ENCODE results near the gene PHYHIPL. TPM values are rescaled to one million over a fixed set of nuclear protein-coding genes. Genes with fewer than 3 reads are reported as not detected.

PHYHIPL gene
- total RNA-seq: 1.2 TPM

DNA sequence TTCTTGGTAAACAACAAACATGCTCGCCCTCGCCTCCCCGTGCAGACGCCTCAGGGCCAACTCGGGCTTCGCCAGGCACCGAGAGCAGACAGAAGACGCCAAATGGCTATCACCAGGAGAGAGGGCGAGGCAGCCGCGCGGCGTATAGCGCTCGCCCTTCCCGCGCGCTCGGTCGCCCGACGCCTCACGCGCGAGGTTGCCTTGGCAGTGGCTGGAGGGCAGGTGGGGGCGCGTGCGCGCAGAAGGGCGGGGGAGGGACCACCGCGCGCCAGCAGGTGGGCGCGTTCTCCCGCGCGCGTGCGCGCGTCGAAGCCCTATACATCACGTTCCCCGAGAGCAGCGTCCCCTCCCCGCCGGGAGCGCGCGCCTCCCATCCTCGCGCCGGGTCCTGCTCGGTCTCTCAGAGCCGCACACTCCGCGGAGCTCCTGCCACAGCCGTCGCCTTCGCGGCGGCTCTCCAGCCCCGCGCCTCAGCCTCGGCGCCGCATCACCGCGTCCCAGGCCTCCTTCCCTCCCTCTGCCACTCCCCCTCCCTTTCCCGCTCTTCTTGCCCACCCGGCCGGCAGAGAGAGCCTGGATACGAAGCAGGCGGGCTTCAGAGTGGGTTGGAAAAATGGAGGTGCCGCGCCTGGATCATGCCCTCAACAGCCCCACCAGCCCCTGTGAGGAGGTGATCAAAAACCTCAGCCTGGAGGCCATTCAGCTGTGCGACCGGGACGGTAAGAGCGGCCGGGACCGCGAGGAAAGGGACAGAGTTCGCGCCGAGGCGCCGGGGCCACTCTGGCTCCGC, at the start of gene PHYHIPL:
Gene PHYHIPL, plus strand, starts transcription at position 403 of the 790 bp plus-strand sequence. Its CDS starts 211 bp downstream, at position 614.
- no peak for DNase-seq

DNA sequence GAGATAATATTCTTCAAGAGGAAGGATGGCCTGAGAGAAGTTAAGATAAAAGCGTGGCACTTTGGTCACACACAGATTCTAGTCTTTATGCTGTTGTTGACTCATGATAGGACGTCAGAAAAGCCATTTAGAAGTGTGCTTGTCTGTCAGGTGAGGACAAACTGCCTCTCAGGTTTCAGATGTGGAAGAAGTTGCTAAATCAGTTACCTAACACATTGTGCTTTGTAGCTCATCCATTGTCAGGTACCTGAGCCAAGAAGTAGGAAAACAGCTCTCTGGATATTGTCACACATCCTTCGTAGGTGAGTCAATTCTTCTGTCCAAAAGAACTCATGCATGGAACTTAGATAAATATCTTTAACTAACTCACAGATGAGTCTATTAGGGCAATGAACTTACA, 49.5 kb upstream of the PHYHIPL start:
- no peak for DNase-seq

DNA sequence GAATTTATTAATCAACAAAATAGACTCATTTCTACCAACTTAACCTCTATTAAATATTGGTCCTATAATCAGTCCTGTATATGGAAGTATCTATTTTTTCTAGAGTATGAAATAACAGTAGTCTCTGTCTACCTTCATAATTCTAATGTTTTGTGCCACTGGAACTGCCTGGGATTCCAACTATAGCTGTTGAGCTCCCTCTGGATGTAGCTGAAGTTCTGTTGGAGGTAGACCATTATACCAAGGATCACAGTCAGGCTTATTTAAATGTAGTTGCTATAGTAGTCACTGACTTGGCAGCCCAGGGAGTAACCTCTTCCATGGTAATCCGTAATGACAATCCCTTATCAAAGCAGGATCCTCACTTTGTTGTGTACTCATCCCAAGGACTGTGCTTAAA, 48.5 kb upstream of the PHYHIPL start:
- no peak for DNase-seq

DNA sequence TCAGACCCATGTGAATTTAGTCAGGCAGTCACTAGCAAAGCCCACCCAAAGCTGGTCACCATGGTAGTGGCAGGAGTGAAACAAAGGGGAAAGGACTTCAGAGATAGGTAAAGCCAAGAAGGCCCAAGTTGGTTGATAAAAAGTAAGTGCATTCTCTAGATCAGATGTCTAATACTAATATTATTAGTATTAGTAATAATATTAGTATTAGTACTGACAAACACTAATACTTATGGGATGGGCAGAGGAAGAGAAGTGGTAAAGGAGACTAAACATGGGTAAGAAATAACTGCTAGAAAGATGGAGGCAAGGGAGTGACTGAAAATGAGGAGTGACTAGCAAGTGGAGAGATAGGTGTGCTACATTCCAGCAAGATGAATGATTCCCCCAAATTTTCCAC, 46.6 kb upstream of the PHYHIPL start:
- no peak for DNase-seq

DNA sequence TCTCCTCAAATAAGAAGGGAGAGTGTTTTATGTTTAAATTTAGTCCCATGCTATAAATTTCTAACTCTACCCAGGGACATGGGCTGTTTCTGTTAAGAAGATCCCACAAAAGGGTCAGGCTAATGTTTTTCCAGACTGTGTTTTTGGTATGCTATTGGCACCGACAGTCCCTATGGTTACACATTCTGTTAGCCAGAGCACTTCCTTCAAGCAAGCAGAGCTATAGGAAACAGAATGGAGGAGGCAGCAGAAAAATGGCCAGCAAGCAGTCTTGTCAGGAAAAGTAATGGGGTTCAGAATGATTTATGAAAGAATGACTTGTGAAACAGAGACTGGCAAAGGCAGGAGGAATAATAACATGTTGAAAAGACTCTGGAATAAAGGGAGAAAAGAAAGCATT, 44.8 kb upstream of the PHYHIPL start:
- no peak for DNase-seq

DNA sequence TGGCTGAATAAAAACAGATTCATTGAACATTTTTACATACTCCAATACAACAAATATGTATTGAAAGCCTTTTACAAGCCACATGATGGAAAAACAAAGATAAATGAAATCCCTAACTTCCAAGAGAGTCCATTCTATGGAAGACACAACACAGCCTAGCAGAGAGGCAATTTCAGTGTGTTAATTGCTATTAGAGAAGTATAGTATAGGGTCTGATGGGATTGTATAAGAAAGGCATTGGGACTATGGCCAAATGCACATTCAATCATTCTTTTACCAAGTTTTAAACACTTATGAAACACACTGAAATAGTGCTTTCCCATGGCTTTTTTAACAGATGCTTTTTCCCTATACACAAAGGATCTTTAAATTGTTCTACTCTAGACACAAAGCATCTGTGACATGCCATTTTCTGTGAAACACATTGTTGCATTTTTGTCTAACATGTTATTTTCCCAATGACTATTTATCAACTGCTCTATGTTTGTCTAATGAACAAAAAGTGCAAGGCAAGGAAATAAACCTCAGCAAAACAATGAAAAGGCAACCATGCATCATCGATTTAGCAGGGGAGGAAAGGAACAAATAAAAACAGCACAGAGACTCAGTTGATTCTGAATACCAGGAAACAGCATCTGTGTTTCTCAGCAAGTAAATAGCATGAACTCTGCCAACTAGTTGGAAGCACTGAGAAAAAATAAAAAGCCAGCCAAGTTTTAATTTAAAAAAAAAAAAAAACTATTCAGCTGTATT, 42.4 kb upstream of the PHYHIPL start:
- DNase-seq: no peak

DNA sequence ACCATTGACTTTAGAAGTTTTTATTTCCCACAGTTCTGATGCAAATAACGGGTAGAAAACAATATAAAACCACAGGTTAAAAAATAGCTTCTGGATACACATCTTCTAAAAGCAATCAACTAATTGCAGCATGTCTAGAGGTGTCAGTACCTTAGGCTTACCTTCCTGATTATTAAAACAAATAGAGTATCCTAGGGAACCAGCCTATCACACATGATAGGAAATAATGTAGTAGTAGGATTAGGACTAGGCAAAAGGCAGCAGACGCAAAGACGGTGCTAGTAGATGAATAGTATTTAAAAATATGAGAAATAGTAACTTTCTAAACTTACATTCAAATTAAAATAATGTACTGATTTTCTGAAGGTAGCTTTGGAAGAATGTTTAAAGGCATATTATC, 41.7 kb upstream of the PHYHIPL start:
- no peak for DNase-seq

DNA sequence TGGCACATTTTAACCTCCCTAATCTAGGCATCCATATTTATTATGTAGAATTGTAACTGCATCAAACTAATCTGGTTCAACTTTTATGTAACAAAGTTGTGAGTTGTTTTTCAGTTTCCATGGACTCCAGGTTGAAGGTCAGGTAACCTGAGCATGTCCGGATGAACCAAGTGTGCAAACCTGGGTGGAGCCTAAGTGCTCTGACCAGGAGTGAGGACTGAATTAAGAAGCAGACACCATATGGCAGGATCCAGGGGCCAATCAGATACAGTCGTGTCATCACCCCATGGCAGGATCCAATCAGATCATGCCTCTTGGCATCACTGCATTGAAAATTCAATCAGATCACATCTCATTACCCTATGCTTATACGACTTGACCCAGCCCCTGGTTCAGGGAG, 41.2 kb upstream of the PHYHIPL start:
- no peak for DNase-seq

DNA sequence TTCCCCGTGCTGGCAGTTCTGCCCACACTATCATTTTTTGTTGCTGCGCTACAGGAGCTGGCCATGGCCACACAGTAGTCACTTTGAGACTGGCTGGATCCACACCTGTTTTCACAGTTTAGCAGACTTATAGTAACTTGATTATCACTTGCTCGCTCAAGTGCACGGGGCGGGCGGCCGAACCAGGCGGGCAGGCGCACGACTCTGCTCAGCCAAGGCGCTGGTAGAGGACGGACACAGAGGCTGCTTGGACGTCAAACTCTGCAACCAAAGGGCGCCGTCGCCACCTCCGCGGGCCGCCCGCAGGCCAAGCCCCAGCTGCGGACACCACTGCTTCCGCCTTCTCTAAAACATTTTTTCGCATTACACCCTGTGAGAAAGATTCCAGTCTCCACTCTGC, 38.4 kb upstream of the PHYHIPL start:
- DNase-seq: no peak

DNA sequence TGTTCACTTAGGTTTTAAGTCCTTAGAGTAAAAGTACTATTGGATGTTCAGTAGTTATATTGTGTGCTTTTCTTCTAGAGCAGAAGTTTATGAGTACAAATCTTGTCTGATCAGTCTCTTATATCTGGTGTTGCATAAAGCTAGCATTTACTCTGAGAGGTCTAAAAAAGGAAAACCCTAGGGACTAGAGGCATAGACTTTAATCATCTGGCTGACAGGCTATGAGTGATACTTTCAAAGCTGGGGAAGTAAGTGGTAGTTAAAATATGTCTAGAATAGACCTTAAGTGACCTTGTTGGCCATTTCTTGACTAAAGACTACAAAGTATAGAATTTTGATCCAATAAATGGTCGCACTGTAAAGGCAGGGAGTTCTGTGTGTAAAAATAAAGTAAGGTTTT, 32.9 kb upstream of the PHYHIPL start:
- DNase-seq: no peak

DNA sequence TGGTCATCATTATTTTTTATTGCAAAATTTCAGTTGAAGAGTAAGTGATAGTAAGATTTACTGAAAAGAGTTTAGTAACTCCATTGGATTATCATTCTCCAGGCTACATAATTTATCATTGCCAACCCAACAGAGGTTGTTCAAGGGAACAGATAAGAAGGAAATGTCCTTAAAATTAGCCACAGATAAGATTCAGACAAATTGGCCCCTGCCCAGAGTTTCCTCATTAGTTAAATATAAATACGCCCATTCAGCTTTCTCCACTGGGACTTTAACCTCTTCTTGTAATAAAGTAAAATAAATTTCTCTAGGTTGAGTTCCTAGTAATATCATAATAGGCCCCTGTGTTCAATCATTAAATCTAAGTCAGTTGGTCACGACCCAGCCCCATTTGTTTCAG, 27.7 kb upstream of the PHYHIPL start:
- no peak for DNase-seq

DNA sequence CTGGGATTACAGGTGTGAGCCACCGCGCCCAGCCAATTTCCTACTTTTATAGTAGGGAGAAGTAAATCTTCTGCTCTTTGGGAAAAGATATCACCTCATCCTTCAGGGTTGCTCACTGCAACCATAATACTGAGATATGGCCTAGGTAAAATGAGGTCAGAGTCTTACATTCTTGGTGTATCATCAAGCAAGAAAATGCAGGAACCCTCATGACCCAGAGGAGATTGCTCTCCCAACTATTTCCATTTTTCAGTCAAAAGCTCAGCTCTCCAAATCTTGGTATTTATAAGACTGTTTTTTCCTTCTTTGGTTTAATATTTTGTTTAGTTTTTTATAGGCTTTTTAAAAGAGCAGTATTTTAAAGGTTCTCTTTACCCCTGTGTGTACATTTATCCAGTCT, 20.9 kb upstream of the PHYHIPL start:
- DNase-seq: no peak

DNA sequence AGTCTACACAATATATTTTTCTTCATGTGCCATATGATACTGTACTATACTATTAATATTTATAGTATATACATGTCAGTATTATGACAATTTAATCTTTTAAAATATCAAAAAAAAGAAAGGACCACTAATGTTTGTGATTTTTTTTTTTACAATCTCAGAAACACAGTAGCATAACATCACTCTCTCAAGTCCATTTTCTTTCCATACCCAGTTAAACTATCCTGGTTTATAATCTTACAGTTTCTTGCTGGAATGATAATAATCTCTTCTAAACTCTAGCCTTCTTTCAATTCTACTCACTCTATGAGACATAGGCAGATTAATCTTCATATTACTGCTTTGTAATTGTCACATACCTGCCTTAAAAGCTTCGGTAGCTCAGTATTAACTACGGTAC, 8.9 kb upstream of the PHYHIPL start:
- DNase-seq: no peak

DNA sequence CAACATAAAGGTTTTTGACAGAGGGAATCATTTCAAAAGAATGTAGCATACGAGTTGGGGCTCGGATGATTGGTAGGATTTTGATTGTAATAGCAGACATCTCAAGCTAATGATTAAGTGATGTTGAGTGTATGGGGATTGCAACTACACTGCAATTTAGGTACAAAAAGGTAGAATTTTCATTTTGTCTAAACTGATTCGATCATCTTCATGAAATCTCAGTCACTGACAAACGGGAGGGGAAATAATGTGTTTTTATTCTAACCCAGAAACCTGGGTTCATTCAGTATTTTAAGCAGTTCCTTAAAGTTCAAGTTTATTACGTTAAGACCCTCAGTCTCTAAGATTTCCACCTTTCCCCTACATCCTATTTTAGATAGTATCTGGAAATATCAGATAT, 3.9 kb upstream of the PHYHIPL start:
- no peak for DNase-seq

DNA sequence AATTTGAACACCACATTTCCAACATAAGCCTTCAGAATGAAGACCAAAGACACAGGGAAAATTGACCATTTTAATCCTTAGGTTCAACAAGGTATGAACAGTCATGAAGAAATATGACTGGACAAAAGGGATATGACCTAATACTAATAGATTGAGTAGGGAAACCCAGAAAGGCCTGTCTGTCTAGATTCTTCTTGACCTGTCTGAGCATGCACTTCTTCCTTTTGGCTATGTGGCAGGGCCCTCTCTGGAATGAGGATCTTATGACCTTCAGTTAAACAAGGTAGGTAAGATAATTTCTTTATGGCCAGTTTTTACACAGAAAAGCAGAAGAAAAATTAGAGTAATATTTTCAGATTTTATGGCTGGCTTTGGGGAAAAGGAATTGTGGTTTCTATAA, 3.0 kb upstream of the PHYHIPL start:
- DNase-seq: no peak

DNA sequence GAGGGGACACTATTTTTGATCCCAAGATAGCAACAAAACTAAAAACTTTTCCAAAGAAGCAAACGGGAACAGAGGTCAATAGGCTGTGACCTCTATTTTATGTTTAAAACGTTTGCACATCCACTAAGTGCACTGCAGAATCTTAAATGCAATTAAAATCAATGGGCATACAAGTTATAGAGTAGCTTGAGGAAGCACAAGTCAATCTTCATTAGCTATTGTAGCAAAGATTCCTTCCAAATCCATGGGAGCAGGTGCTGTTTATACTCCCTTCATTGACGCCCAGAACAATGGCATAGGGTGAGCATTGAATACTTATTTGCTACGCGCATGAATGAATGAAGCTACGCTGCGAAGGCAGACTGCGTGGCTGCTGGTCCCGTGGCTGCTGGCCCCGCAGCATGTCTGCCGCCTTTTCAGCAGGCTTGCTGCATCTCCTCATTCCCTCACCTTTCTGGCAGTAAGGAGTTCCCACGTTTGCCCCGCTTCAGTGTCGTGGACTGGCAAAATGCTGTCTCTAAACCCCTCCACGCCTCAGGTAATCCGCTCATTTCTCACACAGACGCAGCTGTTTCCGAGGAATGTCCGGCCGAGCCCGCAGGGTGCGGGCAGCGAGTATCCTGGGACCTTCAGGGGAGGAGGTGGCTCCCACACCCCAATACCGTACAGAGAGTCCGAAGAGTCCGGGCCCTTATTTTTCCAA, 754 bp upstream of the PHYHIPL start:
- DNase-seq: no peak

DNA sequence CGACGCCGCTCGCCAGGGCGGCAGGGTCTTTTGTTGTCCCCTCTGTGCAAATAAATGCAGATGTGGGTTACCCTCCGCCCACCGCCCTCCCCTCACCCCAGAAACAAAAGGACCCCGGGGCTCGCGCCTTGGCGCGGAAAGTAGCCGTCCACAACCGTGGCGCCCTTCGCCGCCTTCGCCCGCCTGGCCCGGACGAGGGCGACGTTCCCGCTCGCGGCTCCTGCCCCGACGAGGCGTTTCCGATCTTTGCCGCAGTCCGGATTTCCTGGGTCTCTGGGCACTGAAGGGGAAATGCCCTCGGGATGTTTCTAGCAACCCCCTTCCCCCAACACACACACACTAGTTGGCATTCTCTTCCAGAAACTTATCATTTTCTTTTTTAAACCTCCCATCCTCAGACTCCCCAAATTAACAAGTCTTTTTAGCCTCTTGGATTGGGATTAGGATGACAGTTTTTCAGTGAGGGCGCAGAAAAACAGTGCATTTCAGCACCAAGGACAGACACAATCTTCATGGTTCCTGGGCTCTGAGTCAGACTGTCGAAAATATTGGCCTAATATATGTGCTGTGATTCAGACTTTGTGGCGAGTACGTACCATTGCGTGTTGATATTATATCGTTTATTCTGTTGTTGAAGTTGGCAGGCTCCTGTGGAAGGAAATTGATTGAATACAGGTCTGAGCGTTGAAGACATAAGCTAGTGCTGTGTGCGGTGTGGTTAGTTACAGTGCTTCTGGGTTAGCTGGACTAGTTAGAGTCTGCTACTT, 771 bp downstream of the PHYHIPL start:
- DNase-seq: peak; percentile 65

DNA sequence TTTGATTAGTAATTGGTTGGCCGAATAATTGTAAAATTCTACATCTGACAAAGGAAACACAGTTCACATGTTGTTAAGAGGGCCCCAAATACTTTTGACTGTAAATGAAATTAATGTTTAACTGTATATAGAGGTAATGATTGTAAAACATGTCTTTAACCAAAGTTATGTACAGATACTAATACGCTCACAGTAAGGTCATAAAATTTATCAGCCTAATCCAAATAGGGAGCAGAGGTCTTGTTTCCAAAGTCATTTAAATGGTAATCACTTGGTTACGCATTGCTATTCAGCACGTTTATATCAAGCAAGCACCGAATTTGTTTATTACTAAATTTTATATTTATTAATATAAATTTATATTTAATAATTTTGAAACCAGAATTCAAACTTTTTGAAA, 1.4 kb downstream of the PHYHIPL start:
- no peak for DNase-seq

DNA sequence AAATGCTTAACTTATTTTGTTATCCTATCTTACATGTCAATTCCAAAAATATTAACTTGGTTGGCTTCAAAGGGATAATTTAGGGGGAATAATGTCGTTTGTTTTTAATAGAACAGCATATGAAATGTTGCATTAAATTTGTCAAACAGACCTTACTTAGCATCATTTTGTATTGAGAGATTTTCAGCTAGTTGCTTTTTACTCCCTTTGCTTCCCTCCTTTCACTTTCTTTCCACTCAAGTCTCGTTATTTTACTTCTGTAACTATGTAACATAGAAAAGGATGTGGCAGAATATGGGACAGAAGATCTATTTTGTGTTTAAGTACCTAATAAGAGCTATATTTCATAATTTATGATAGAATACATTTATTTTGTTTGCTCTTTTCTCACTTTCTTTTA, 2.6 kb downstream of the PHYHIPL start:
- no peak for DNase-seq

DNA sequence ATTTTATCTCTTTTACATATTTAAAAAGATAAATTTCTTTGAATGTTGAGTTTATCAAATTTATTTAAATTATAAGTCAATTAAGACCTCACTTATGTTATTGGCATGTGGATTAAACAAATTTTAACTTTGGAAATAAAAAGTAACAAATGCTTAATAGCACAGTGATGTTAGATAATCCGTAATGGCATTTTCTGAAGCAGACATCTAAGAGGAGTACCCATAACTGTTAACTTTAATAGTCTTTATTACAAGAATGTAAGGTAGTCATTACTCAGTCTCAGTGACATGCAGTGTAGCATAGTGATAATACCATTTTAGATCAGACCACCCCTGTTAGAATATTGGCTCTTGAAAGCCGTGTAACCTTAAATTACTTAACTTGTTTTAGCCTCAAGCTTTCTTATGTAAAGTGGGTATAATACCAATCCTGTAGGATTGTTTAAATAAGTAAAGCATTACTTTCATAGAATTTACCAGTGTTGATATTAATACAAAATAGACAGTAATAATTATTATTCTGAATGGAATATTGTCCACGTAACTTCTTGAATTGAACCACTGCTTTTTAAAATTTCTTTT, 4.3 kb downstream of the PHYHIPL start:
- no peak for DNase-seq

DNA sequence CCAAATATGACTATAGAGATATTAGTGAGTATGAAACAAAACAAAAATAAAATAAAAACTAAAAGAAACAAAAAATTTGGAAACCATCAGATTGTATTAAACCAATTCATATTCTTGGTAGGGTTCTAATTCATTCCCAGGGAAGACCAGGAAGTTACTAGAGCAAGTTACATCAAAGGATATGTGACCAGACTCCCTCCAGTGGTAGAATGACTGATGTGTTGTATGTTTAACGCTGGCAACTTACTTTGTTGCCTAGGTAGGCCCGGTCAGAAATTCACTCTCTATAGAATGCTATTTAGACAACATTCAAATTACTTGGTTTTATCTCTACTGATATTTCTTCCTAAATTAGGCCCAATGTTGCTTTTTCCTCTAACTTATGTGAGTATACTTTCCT, 5.2 kb downstream of the PHYHIPL start:
- peak; percentile 46 for DNase-seq

DNA sequence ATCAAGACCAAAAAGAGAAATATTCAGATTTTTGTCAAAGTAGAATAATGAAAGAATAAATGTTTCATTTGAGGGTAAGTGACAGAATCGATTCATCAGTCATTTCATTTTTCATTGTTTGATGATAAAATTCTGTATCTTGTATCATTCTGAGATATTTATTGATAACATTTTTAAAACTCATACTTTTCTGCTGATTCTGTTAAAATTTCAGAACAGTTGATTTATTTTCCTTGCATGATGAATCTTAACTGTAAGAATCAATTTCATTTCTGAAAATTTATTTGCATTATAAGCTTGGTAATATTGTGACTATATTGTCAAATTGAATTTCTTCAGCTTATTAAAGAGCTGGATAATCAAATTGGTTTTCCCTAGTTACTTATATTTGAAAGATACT, 13.9 kb downstream of the PHYHIPL start:
- DNase-seq: no peak
